Choroid plexus epithelial cell (primary cell): Measurements from ENCODE around the gene RNPEPL1.

Experiments used
- DNase-seq: peaks from one replicate; pipeline ENCODE4 v3.0.0-alpha.2; 2010; ENCODE audit warnings: low read depth
- H3K4me3 ChIP-seq: 2 replicates; pipeline ENCODE4 v1.5.1; 2011; ENCODE audit warnings: low read depth, mild to moderate bottlenecking, control low read depth, low read length, moderate library complexity
- TF ChIP-seq, protein P1 (sequence below): conservative IDR thresholded peaks from 2 replicates; pipeline ENCODE4 v1.5.1; 2011; ENCODE audit warnings: low read depth, mild to moderate bottlenecking, control low read depth, inconsistent platforms, low read length, moderate library complexity

The RNPEPL1 gene

DNA sequence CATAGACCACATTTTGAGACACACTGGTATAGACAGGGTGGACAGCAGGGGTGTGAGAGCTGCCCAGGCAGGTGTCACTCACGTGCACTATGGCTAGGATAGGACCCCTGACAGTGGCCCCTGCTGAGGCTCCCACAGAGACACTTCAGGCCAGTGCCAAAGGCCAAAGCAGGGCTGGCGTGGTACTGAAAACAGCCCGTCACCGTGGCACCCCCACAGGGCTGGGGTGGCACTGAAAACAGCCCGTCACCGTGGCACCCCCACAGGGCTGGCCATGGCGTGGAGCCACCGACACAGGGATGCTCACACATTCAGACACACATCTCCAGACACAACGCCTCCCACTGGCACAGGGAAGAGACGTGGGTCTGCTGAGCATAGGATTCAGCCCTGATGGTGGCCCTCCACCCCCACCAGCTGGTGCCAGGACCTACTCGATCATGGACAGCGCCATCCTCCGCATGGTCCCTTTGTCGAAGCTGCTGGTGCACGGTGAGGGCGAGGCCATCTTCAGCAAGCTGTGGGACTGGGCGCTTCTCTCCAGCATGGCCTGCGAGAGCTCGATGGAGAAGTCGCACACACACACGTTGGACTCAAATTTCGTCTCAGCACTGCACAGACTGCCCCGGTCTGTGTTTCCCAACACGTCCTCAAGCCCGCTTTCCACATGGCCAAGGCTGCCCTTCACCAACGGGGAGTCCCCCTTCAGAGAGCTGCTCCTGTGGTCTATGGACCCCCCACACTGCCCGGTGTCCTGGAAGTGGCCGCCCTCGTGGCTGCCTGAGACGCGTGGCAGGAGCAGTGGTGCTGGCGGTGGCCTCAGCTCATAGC, 44.6 kb upstream of the RNPEPL1 start:
- TF ChIP-seq, protein P1, sequence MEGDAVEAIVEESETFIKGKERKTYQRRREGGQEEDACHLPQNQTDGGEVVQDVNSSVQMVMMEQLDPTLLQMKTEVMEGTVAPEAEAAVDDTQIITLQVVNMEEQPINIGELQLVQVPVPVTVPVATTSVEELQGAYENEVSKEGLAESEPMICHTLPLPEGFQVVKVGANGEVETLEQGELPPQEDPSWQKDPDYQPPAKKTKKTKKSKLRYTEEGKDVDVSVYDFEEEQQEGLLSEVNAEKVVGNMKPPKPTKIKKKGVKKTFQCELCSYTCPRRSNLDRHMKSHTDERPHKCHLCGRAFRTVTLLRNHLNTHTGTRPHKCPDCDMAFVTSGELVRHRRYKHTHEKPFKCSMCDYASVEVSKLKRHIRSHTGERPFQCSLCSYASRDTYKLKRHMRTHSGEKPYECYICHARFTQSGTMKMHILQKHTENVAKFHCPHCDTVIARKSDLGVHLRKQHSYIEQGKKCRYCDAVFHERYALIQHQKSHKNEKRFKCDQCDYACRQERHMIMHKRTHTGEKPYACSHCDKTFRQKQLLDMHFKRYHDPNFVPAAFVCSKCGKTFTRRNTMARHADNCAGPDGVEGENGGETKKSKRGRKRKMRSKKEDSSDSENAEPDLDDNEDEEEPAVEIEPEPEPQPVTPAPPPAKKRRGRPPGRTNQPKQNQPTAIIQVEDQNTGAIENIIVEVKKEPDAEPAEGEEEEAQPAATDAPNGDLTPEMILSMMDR = no peak
- no peak for DNase-seq
- H3K4me3 ChIP-seq = no peak overlapping the region

DNA sequence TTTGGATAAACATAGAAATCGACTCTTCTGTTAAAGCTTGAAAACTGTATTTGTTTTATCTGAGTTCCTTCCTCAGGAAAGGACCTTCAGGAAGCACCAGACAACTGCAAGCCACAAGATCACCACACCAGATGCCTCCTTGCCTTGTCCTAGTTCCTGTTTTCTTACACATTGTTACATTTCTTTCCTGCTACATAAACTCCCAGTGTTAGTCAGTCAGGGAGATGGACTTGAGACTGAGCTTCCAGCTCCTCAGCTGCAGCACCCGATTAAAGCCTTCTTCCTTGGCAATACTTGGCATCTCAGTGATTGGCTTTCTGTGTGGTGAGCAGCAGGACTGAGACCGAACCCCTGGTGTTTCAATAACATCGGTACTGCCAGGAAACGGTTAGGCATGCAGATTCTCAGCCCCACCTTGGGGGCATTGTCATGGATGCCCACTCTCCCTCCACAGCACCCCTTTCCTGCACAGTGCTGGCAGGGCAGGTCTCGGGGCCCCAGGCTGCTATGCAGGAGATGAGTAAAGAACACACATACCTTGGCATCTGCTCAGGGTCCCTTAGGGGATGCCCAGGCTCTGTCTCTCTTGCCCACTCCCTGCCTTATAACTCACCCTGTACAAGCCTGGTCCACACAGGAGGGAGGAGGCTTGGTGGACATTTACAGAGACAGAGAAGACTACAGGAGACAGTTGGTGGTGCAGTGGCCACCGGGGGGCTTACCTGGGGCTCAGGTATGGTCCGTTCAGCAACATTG, 43.1 kb upstream of the RNPEPL1 start:
- no peak overlapping the region for H3K4me3 ChIP-seq
- DNase-seq = no peak
- TF ChIP-seq, protein P1 = no peak

DNA sequence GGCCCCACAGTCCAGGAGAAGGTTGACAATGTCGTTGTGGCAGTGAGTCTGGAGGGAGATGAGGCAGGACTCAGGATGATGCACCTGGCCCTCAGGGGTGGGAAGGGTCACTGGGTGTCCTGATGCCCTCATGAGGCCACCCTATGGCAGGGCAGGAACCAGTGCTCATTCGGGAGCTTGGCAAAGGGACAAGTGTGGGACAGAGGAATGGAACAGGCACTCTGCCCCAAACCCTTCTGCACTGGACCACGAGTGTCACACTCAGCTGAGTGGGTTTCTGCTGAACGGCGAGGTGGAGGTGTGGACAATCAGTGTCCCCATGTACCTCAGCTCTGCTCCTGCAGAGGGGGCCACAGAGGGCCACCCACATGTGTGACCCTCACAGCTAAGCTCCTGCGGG, 42.5 kb upstream of the RNPEPL1 start:
- no peak for DNase-seq
- no peak overlapping the region for H3K4me3 ChIP-seq
- TF ChIP-seq, protein P1 = no peak

DNA sequence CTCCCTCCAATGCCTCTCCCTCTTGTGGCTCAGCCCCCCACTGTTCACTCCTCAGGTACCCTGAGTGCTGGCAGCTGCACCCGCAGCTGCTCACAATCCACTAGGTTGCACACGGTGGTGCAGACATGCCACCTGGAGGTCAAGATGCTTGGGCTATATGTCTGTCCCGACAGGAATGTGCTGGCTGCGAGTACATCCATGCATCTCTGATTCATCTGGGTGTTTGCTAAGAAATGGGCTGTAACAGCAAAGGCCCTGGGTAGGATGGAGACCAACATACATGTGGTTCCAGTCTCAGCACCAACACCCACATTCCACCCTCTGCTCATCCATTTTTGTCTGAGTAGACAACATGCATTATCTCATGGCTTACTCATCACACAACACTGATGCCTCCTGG, 41.8 kb upstream of the RNPEPL1 start:
- no peak for DNase-seq
- TF ChIP-seq, protein P1 = no peak
- H3K4me3 ChIP-seq = no peak overlapping the region

DNA sequence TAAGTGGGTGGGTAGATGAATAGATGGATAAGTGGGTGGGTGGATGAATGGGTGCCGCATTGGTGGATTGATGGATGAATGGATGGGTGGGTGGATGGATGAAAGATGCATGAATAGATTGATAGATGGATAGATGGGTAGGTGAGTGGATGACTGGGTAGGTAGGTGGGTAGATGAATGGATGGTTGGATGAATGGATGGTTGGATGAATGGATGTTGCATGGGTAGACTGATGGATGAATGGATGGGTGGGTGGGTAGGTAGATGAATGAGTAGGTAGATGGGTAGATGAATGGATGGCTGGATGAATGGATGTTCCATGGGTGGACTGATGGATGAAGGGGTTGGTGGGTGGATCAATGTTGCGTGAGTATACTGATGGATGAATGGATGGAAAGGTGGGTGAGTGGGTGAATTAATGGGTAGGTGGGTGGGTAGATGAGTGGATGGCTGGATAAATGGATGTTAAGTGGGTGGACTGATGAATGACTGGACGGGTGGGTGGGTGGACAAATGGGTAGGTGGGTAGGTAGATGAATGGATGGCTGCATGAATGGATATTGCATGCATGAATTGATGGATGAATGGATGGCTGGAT, 41.0 kb upstream of the RNPEPL1 start:
- DNase-seq = no peak
- TF ChIP-seq, protein P1 = no peak
- H3K4me3 ChIP-seq = no peak overlapping the region

DNA sequence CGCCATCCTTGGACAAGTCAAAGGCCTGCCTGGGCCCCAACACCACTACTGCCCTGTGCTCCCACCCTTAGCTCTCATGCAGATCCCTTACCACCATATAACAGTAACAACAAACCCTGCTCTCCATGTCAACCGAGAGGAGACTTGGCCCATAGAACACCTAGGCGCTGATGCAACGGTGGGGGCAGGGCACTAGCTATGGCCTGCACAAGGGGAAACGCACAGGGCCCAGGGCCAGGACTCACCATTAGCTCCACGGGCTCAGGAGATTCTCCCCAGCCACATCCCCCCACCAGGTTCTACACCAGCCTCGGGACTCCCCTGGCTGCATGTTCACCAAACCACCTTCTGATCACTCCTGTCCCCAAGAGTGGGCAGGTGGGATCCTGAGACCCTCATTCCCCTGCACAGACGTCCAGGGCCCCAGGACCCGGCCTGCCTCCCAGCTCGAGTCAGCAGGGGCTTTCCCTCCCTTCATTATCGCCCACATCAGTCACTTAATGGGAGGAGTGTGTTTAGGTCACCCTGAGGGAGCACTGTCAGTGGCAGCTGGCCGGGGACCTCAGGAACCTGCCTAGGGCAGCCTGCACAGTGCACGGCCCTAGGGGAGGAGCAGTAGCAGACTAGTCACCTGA, 39.8 kb upstream of the RNPEPL1 start:
- H3K4me3 ChIP-seq = no peak overlapping the region
- TF ChIP-seq, protein P1 = no peak
- no peak for DNase-seq
